ENCODE results near the gene PRR35. TPM values are rescaled to one million over a fixed set of nuclear protein-coding genes. Genes with fewer than 3 reads are reported as not detected.

Gene PRR35
- total and polyA plus RNA-seq, 8 donors: 0.06 TPM; not detected in 7

GRCh38 chr16:543301-544164 is 16.7 kb upstream of the PRR35 start:
- ATAC-seq (no peak), DNase-seq (no peak)
- Histone ChIP-seq H3K9me3 (no peaks in the 10 kb centered on the region), H3K36me3 (peaks cover 0 to 51% of the 10 kb centered on the region in 2 donors), H3K27ac (no peak overlapping the region), H3K4me3 (no peak overlapping the region), H3K27me3 (no peaks in the 10 kb centered on the region), H3K4me1 (peaks cover 0 to 3% of the 10 kb centered on the region in 2 donors)
- intact Hi-C loops (cut with DNase I): no loop called here
- TF ChIP-seq CTCF (IDR thresholded peaks at IDR 0.05): no peak

- DNase-seq (no peak), ATAC-seq (no peak)
- Histone ChIP-seq H3K9me3 (no peaks in the 10 kb centered on the region), H3K36me3 (peaks cover 0 to 53% of the 10 kb centered on the region in 2 donors), H3K27ac (no peak overlapping the region), H3K27me3 (no peaks in the 10 kb centered on the region), H3K4me3 (no peak overlapping the region), H3K4me1 (peaks cover 0 to 3% of the 10 kb centered on the region in 2 donors)
- no peak for TF ChIP-seq CTCF (IDR thresholded peaks at IDR 0.05)
- intact Hi-C loops (cut with DNase I): no loop called here
Observed at GRCh38 chr16:544517-544916, 15.7 kb upstream of the PRR35 start.

GRCh38 chr16:546909-547770 is 13.1 kb upstream of the PRR35 start:
- H3K27me3 ChIP-seq: no peaks in the 10 kb centered on the region
- H3K36me3 ChIP-seq: peaks cover 0 to 58% of the 10 kb centered on the region in 2 donors
- no peaks in the 10 kb centered on the region for H3K9me3 ChIP-seq
- H3K27ac ChIP-seq: no peak overlapping the region
- intact Hi-C loops (cut with DNase I): no loop called here
- ATAC-seq: peak; percentile 84
- no peak overlapping the region for H3K4me3 ChIP-seq
- DNase-seq: peak in 3 of 4 donors; percentile 54 to 97 (median 77)
- TF ChIP-seq CTCF (IDR thresholded peaks at IDR 0.05): peak; percentile 28 to 70
- H3K4me1 ChIP-seq: peaks cover 0 to 3% of the 10 kb centered on the region in 2 donors

GRCh38 chr16:548586-548985 is 11.6 kb upstream of the PRR35 start:
- H3K36me3 ChIP-seq: peaks cover 0 to 72% of the 10 kb centered on the region in 2 donors
- no peaks in the 10 kb centered on the region for H3K9me3 ChIP-seq
- DNase-seq (no peak), ATAC-seq (no peak)
- no peak overlapping the region for H3K27ac ChIP-seq
- H3K4me3 ChIP-seq: no peak overlapping the region
- H3K27me3 ChIP-seq: no peaks in the 10 kb centered on the region
- H3K4me1 ChIP-seq: peaks cover 0 to 3% of the 10 kb centered on the region in 2 donors
- TF ChIP-seq CTCF (IDR thresholded peaks at IDR 0.05): no peak
- intact Hi-C loops (cut with DNase I): no loop called here
